Ovary (tissue), 3 donors: ENCODE data around the gene TDRD3.

Experiments used
- CTCF ChIP-seq, 3 donors: fragments of 450-650 bp in 2 of 3; fragments of 200-600 bp in 1 of 3; IDR thresholded peaks; one replicate each; pipeline versions ENCODE4 v1.5.1 to v1.8.0; 2016 to 2022; ENCODE audit warnings: antibody characterized with exemption in 3 of 3, mild to moderate bottlenecking in 1 of 3
- EP300 ChIP-seq: sonication (generic); formaldehyde crosslinking; IDR thresholded peaks from one replicate; pipeline ENCODE4 v1.6.1; 2017; ENCODE audit warnings: antibody characterized with exemption
- POLR2A ChIP-seq: fragments of 450-650 bp; IDR thresholded peaks from one replicate; pipeline ENCODE4 v1.6.1; 2017; ENCODE audit warnings: antibody characterized with exemption, mild to moderate bottlenecking, moderate library complexity
- donor health status: DM: no; HTN: no; CAD: no.

DNA sequence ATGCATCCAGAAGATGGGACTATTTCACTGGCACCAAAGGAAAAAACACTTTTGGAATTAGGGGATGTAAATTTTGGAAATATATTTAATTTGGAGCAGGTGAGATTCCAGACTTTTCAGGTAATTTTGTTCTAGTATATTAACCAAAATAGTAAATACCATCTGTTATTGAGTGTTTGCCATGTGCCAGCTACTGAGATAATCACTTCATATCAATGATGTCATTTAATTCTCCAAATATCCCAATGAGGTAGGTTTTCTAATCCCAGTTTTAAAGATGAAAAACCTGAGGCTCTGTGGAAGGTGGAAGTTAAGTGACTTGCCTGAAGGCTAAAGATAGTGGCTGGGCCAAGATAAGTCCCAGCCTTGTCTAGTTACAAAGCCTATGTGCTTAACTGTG lies 95.2 kb downstream of the TDRD3 start:
- no peak for TF ChIP-seq CTCF (IDR thresholded peaks at IDR 0.05)
- no peak for TF ChIP-seq POLR2A
- TF ChIP-seq EP300 = no peak
